ENCODE measurements around the gene FOXM1. TPM values are rescaled to one million over a fixed set of nuclear protein-coding genes. Genes with fewer than 3 reads are reported as not detected.
A peak's percentile ranks its signal among the peaks of the same experiment; 100 is the strongest.

The FOXM1 gene
- total and polyA plus RNA-seq, 2 of the 13 experiments (the other 11 are each of a cell fraction or from before 2014, with no cell fraction given), result 17.1 to 25.9 TPM

- TF ChIP-seq ZNF234 (CRISPR knock-in tag; conservative IDR thresholded peaks at IDR 0.05) (no peak), ZFY (CRISPR knock-in tag; IDR thresholded peaks at IDR 0.05) (peak; percentile 99), ZNF619 (CRISPR knock-in tag; IDR thresholded peaks at IDR 0.05) (peak; percentile 84), ZBTB21 (CRISPR knock-in tag; IDR thresholded peaks at IDR 0.05) (peak; percentile 90; the same call in 1 of the 2 replicates), ZFAT (CRISPR knock-in tag; conservative IDR thresholded peaks at IDR 0.05) (no peak), SNAPC4 (CRISPR knock-in tag; IDR thresholded peaks at IDR 0.05) (0 out of 2 replicates have a peak, but pooled peaks have one; percentile 48), DBP (CRISPR knock-in tag; IDR thresholded peaks at IDR 0.05; ENCODE audit: not compliant biosample characterization) (peak; percentile 43), KDM5A (IDR thresholded peaks at IDR 0.05; ENCODE audit: borderline replicate concordance, low read length) (peak; percentile 93; the same call in 1 of the 2 replicates), ZFP91 (CRISPR knock-in tag; IDR thresholded peaks at IDR 0.05; ENCODE audit: borderline replicate concordance) (peak; percentile 90), NR0B2 (CRISPR knock-in tag; IDR thresholded peaks at IDR 0.05) (0 out of 2 replicates have a peak, but pooled peaks have one; percentile 53), DMAP1 (CRISPR knock-in tag; IDR thresholded peaks at IDR 0.05) (peak; percentile 100), ZNF749 (CRISPR knock-in tag; IDR thresholded peaks at IDR 0.05; ENCODE audit: borderline replicate concordance) (peak; percentile 75; the same call in 1 of the 2 replicates), CREB1 (IDR thresholded peaks at IDR 0.05) (peak; percentile 93), CREB1 (CRISPR knock-in tag; IDR thresholded peaks at IDR 0.05) (peak; percentile 97), ZNF124 (CRISPR knock-in tag; IDR thresholded peaks at IDR 0.05) (peak; percentile 46), SPEN (CRISPR knock-in tag; IDR thresholded peaks at IDR 0.05; ENCODE audit: low read depth) (peak; percentile 97), ZNF792 (CRISPR knock-in tag; IDR thresholded peaks at IDR 0.05) (no peak), GZF1 (CRISPR knock-in tag; IDR thresholded peaks at IDR 0.05) (no peak), CC2D1A (CRISPR knock-in tag; IDR thresholded peaks at IDR 0.05) (no peak), RORA (CRISPR knock-in tag; IDR thresholded peaks at IDR 0.05) (no peak)
Measured at GRCh38 chr12:2812290-2813213, 64.4 kb downstream of the FOXM1 start, which contains the start of gene ITFG2 (continued).
